GM12874 (cell line): ENCODE data around the gene TSLP.

Experiments used
- CTCF ChIP-seq: IDR thresholded peaks from 2 replicates; pipeline ENCODE4 v1.5.1; 2011; ENCODE audit warnings: low read depth, mild to moderate bottlenecking, control low read depth, low read length, moderate library complexity; ENCODE audit not compliant: insufficient read depth

The TSLP gene

GRCh38 chr5:111075520-111075919 lies 4.0 kb downstream of the TSLP start:
- no peak for TF ChIP-seq CTCF

- TF ChIP-seq CTCF: no peak
Observed at GRCh38 chr5:111076091-111076490, 4.6 kb downstream of the TSLP start.

GRCh38 chr5:111077678-111078077 lies 6.2 kb downstream of the TSLP start:
- no peak for TF ChIP-seq CTCF

- no peak for TF ChIP-seq CTCF
Observed at GRCh38 chr5:111079846-111080245, 8.3 kb downstream of the TSLP start.

- TF ChIP-seq CTCF: no peak
Observed at GRCh38 chr5:111083323-111083722, 11.8 kb downstream of the TSLP start.

GRCh38 chr5:111092062-111092853 lies 20.7 kb downstream of the TSLP start, which contains the start of gene WDR36:
WDR36 (plus strand) TSS chr5:111092348; CDS start chr5:111092457, 109 bp downstream.
- no peak for TF ChIP-seq CTCF

- no peak for TF ChIP-seq CTCF
Observed at GRCh38 chr5:111095982-111096381, 24.5 kb downstream of the TSLP start.
